Stimulated activated CD4-positive, alpha-beta T cell treated with anti-CD3 and anti-CD28 coated beads, TNF-alpha, amount 100 ng/mL, for 24 hours (primary cell): ENCODE data around the gene VAX1.
"Not testable (repeated sequence)": the region's sequence is repeated elsewhere in the genome, so short reads cannot be mapped to it uniquely, and the experiment has no call there.

Experiments used
- DNase-seq, 3 experiments: peaks; one replicate each; pipeline ENCODE4 v3.0.0-alpha.2; 2020; ENCODE audit warnings: low read depth in 3 of 3

VAX1 gene, protein sequence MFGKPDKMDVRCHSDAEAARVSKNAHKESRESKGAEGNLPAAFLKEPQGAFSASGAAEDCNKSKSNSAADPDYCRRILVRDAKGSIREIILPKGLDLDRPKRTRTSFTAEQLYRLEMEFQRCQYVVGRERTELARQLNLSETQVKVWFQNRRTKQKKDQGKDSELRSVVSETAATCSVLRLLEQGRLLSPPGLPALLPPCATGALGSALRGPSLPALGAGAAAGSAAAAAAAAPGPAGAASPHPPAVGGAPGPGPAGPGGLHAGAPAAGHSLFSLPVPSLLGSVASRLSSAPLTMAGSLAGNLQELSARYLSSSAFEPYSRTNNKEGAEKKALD

DNA sequence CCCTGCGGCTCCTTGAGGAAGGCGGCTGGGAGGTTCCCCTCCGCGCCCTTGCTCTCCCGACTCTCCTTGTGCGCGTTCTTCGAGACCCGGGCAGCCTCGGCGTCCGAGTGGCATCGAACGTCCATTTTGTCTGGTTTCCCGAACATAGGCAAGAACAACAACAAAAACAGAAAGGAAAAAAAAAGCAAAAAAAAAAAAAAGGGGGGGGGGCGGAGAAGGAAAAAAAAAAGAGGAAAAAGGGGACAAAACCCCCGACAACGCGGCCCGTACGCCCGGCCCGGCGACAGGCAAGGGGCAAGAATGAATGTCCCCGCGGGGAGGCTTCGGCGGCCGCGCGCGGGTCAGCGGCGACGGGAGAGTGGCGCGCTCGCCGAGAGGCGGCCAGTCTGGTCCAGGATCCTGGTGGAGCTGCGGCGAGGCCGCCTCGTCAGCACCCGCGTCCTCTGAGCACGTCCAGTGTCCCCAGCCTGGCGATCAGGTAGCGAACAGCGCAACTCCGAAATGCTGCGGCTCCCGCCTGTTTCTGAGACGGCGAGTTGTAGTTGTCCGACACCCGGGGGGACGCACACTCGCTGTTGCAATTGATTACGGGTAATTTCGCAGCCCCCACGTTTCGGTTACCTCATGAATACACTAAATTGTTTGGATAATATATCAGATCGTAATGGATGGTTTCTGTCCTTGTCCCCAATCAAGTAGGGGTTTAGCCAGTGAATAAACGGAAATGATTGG lies at the start of gene VAX1:
TSS of gene VAX1 (minus strand) at position 360 of the 732 bp plus-strand sequence. CDS start at position 146, 214 bp downstream.
- DNase-seq = no peak

DNA sequence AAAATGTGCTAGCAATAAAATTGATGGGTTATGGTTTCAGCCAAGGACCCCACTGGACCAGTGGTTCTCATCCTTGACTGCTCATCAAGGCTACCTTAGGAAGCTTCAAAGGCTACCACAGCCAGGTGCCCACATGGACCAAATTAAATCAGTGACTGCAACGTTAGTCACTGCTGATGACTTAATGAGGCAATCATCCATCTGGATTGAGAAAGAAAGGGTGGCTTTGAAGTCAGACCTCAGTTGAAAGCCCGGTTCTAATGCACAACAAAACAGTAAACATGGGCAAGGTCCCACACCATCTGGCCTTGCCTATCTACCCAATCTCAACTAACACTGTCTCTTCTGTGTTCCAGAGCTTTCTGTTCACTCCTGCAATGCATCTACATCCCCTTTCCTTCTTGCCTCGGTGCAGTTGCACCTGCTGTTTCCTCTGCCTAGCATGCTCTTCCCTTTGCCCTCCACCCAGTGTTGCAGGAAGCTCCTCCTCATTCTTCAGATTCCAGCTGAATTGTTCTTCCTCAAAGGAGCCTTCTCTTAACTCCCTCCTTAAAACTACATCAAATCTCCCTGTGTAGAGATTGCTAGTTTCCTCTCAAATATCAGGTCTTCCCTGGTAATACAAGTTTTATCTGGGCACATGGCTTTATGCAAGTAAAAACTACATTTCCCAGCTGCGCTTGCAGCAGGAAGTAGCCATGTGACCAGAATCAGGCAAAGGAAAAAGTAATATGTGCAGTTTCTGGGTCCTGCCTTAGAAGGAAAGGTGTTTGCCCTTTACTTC lies 49.0 kb upstream of the VAX1 start:
- no peak for DNase-seq

DNA sequence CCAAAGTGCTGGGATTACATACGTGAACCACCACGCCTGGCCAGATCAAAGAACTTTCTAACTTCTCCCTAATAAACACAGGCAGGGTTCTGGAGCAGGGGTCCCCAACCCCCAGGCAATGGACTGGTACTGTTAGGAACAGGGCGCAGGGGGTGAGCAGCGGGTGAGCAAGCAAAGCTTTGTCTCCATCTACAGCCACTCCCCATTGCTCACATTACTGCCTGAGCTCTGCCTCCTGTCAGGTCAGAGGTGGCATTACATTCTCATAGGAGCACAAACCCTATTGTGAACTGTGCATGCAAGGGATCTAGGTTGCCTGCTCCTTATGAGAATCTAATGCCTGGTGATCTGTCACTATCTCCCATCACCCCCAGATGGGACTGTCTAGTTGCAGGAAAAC lies 47.7 kb upstream of the VAX1 start:
- not testable (repeated sequence) for DNase-seq

DNA sequence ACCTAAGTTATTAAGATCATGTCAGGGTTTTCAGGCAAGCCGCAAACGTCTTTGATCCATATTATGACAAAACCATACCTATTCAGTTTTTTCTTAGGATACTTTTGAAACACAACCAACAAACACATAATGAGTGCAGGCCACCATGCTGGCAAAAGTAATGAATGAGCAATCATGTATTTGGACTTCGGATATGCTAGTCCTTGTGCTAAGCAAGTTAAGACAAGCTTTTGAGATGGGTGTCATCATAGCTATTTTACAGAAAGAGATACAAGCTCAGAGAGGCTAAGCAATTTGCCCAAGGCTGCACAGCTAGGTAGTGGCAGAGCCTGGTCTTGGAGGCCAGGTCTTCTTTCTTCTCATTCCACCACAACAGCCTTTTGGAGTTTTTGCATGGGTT lies 46.8 kb upstream of the VAX1 start:
- no peak for DNase-seq

DNA sequence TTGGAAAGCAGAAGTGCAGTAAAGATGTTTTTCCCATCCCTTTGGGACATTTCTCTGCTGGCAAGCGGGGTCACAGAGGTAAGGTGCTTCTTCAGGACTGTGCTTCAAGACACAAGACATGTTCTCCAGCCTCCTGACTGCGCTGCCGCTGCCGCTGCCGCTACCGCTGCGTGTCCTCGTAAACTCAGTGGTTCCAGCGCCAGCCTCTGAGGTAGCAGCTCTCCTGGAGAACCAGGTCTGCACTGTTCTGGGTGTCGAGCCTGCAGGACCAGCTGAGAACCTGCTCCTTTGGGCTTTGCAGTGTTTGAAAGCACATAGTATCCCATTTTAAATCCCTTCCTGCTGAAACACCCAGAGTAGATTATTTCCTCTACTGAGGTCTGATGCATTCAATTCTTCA lies 46.2 kb upstream of the VAX1 start:
- DNase-seq = no peak

DNA sequence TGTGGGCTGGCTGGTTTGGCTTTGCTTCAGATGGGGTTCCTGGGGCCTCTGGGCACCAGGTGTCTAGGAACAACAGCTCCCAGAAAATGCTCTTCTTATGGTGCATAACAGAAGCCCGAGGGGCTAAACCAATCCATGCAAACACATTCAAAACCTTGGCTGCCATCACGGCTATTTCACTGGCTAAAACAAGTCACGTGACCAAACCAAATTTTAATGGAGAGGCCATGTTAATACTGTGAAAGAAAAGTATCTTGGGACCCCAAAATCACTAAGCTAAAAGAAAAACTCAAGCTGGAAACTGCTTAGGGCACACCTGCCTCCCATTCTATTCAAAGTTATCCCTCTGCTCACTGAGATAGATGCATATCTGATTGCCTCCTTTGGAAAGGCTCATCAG lies 40.1 kb upstream of the VAX1 start:
- no peak for DNase-seq

DNA sequence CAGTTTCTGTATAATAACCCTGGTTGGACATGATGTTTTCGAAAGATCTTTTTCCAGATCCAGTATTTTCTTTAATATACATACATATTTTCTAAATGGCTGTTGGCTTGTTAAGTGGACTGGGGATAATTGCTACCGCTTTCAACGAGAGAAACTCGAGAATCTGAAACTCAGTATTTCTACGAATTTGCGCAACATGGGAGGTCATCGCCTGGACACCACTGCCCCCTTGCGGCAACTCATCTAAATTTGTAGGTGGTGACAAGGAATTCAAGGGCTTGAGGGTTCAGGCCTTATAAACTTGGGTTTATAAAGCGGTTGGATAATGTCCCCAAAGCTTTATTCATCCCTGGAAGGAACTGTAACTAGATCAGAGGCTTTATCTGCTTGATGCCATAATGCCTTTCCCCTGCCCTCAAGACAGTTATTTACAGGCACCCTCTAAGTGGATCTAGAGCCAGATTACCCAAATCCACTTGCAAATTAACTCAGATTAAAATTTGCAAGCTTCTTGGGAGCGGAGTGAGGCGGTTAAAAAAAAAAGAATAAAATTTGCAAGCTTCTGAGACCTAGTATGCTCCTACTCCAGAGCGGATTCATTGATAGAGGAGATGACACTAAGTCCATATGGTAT lies 37.9 kb upstream of the VAX1 start:
- DNase-seq = peak; percentile 51 to 76 (median 56)

DNA sequence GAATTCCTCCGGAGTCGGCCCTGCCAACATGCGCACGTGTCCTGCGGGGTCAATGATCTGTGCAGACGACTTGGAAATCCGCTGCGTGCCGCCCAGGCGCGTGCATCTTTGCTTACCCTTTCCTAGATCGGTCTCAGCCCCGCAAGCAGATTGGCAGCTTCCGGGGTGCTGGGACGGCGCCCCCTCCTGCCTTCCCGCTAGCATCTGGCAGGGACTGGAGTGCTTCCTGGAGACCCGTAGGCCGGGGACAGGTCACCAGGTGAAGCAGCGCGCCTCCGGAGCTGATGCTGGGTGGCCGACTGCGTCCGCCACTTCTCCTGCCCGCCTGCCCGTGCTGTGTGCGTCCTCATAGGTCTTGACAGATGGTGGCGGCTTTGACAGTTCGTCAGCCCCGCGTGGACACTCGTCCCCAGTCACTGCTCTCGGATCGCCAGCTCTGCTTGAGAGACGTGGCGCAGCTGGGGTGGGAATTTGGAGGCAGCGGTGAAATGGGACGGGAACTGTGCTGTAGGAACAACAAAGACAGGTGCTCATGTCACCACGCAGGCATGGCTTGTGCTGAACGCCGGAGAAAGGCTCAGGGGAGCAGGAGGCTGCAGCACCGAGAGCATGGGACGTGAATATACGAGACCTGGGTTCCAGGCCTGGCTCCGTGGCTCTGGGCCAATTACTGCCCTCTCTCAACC lies 37.3 kb upstream of the VAX1 start:
- DNase-seq = no peak

DNA sequence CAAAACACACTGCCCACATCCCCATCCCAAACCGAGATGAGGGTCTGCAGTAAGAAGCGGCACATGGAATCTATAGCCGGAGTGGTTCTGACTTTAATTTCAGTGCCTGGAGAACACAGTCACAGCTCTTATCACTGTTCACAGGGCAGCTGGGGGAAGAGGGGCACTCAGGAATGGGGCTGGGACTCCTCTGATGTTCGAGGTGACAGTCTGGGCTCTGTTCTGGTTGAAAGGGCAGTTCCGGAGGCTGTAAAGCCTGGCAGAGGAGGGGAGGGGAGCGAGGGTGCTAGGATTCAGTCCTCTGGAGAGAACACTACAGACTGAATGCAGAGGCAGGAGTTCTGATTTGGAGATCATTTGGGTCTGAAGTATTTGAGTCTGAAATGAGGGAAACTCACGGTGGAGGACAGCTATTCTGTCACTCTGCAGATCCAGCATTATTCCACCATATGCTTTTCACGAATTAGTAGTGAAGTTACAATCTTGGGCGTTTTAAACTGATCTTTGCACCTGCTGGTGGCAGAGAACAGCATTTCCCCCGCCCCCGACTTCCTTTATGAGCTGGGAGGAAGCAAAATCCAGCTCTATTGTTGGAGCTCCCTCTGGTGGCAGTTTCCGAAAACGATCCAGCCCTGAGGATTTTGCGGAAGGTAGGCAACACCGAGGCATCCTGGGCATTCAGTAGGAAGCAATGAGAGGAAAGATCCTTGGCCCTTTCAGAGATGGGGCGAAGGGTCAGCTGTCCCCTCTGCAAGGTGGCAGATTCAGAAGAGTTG lies 36.6 kb upstream of the VAX1 start:
- peak; percentile 76 to 83 (median 81) for DNase-seq

DNA sequence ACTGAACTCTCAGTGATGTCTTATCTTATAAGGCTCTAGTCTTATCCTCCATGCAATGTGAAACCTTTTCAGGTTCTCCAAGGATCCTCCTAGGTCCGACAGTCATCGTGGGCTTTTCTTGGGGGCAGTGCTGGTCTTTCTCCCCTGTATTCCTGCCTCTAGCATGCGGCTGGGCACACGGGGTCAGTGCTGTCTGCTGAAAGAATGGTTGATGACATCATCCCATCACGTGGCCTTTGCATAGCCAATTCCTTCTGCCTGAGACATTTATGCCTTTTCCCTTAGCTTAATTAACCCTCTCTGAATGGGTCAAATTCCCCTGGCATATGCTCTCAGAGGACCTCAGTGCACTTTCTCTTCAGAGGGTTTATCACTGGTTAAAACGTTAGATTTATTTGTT lies 32.2 kb upstream of the VAX1 start:
- DNase-seq = no peak

DNA sequence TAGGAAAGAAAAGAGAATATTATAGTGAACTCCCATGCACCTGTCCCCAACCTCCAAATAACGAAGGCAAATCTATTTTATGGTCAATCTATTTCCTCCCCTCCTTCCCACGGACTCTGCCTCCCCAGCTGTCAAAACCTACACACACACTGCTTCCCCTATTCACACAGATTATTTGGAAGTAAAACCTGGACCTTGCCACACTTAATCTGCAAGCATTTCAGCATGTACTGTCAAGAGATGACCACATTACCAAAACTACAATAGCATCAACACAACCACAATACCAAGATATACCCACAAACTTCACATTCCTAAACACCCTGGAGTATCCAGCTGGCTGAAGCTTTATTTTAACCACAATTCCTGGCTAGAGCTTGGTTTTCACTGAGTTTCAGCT lies 31.4 kb upstream of the VAX1 start:
- no peak for DNase-seq

DNA sequence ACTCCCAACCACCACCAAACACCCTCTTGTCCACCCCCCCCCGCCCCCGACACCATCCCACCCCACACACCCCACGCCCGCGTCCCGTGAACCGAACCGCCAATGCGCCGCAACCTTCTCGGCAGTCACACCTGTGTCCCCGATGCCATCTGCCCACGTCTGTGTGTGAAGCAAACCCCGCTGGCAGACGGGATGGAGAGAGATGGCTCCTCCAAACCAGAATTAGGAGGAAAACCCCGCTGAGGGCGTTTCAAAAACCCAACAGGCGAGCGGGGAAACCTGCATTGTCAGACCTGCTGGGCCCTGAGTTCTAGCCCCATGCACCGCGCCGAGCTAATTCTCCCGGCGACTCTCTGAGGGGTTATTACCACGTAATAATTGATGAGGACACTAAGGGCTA lies 30.7 kb upstream of the VAX1 start:
- DNase-seq = no peak

DNA sequence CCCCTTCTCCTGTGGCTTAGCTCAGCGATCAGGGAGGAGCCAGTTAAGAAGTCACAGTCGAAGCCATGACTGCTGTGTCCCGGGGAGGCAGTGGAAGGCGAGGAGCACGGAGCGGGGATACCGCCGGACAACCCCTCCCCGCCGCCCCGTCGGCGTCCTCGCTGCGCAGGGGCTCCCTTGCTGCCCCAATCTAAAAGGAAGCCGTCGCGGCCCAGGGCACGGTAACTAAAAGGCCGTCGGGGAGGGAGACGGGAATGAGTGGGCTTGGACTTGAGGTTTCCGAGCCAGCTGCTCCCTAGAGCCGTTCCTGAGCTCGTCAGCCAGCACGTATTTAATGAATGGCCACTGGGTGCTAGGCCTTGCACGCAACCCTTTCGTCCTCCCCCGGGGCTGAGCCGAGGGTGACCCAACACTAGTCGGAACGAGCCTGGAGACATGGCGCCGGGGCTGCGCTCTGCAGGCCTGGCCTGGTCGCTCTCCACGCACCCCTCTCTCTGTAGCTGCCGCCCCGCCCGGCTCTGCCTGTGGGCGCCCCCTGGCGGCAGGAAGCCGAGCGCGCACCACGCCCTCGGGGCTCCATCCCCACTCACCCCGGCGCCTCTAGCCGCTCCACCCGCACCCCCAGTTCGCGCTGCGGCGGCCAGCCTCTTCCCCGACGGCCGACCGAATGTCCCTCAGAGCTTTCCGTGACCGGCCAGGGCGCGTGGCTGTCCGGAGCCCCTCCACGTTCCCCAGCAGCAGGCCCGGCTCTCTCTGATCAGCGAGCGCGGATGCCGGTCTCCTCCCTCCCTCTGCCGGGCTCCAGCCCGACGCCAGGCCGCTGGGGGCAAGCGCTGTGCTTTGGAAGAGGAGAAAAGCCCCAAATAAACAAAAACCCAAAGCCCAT lies 30.0 kb upstream of the VAX1 start:
- DNase-seq = peak in 2 of 3 experiments; percentile 55 to 69

DNA sequence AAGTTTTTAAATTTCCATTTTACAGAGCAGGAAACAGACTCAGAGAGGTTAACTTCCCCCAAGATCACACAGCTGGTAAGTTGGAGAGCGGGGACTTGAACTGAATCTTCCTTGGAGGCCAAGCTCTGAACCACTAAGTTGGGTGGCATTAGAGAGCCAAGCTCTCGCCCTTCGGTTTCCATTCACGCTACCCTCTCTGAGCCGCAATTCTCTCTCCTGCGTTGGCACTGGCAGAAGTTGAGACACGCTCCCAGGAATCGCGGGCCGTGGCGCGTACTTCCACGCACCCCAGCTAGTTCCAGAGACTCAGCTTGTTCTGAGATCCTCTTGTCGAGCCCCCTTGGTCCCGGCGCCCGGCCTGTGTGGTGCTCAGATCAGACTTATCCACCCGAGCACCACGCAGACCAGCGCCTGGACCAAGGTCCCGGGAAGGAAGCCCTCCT lies 29.3 kb upstream of the VAX1 start:
- DNase-seq = no peak

DNA sequence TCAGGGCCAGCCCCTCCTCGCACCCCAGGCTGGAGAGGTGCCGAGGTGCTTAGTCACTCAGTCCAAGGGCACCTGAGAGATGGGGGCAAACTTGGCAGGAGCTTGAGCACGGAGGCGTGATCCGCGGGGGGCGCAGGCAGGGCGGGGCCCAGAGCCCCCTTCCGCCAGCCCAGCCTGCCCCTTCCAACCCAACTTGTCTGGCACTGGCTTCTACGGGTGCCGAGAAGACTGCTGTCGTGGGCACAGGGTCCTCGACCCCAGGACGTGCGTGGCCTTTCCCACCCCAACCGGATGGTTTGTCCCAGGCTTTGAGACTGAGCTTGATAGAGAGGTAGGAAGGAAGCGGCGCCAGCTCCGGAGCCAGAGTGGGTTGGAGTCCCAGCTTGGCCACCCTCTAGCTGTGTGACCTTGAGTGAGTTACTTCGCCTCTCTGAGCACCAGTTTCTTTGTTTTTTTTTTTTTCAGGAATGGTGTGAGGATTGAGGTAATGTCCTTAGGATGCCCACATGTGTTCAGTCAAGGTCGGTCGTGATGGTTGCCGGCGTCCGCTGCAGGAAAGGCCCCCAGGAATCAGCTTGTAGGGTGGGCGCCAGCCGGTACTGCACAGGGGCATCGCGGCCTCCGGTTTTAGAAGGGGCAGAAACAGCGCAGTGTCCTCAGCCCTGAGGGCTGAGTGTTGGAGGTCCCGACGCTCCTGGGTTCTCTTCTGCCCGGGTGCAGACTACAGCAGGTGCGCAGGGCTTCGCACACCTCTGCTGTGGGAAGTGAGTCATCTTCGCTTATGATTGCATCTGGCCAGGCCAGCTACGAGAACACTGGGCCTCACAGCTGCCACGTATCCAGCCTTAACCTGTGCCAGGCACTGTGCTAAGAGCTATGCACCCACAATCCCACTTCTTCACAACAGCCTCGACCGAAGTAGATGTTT lies 28.6 kb upstream of the VAX1 start:
- DNase-seq = no peak

DNA sequence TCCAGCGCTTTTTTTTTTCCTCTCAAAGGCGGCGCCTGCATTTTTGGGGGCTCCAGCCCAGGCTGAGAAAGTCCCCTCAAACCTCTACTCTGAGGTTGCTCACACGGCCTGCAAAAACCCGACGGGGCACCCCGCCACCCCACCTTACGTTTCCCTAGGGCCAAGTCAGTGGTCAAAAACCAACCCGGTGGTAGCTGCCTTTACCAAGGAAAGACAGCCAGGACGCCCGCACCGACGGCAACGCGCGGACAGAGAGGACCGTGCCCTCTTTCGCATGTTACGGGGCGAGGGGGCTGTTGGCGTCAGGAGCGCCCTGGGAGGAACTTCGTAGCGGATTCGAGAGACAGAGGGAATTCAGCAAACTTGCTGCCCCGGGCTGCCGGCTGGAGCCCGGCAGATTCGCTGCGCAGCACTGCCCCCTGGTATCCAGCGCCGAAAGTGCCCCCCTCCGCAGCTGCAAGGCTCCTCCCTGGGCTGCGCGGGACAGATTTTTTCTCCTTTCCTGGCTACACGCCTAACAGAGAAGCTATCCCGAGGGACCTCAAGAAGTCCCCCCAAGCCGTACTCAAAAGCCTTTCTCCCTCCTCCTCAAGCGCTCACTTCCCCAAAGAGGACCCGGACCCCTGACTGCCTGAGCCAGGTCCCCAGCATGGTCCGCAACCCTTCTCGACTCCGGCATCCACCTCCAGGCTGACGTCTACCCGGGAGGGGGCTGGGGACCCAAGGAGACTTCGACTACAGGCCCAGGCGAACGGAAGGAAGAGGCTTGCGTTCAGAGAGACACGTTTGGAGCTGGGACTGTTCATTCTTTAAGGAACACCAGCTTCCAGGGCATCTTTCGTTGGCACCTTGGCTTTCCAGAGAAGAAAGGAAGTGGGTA lies 27.7 kb upstream of the VAX1 start:
- DNase-seq = no peak
